GM18502 (cell line): Measurements from ENCODE around the gene RNF19B.
"Not testable (repeated sequence)": the region's sequence is repeated elsewhere in the genome, so short reads cannot be mapped to it uniquely, and the experiment has no call there.

Experiments
- ATAC-seq: cut with Tn5 transposase; IDR thresholded peaks from one replicate; pipeline ENCODE4 v1.9.1; 2021; ENCODE audit warnings: mild to moderate bottlenecking; ENCODE audit not compliant: unreplicated experiment, poor library complexity

The RNF19B gene

GRCh38 chr1:32992489-32993323 is 28.1 kb upstream of the RNF19B start:
- ATAC-seq, result peak; percentile 86

GRCh38 chr1:32991819-32992488 is 27.3 kb upstream of the RNF19B start:
- ATAC-seq, result peak; percentile 23

DNA sequence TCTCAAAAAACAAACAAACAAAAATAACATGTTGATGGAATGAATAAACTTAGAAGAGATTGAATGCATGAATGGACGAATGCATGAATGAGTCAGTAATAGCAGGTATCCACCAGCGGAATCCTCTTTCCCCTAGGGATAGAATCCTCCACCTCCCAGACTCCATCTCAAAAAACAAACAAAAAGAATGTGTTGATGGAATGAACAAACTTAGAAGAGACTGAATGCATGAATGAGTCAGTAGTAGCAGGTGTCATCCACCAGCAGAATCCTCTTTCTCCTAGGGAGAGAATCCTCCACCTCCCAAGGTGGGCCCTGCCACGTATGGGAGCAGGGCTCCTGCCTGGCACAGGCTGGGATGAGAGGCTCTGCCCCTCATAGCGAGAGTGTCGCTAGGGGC is 26.8 kb upstream of the RNF19B start:
- no peak for ATAC-seq

- ATAC-seq, result no peak
Measured at GRCh38 chr1:32990887-32991286, 26.3 kb upstream of the RNF19B start.

- ATAC-seq, result no peak
Measured at GRCh38 chr1:32989160-32990050, 24.8 kb upstream of the RNF19B start.

GRCh38 chr1:32988665-32989064 is 24.1 kb upstream of the RNF19B start:
- ATAC-seq, result no peak

- ATAC-seq, result no peak
Measured at GRCh38 chr1:32985226-32985625, 20.6 kb upstream of the RNF19B start.

GRCh38 chr1:32984455-32985171 is 20.0 kb upstream of the RNF19B start:
- no peak for ATAC-seq

- ATAC-seq, result no peak
Measured at GRCh38 chr1:32984090-32984454, 19.5 kb upstream of the RNF19B start.

DNA sequence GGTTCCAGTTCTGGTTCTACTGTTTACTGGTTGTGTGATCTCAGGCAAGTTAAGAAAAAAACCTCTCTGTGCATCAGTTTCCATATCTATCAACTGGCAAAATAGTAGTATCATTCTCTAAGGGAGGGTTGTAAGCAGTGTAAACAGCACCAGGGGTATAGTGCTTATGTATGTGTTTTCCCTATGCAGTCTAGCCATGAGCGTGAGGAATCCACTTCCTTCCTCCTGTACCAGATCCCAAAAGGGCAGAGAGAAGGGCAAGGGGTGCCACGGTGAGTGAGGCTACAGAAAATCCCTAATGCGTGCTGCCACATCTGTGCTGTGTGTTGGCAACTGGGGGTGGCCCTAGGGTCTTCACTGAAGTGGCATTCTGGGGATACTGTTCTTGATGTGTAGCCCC is 18.4 kb upstream of the RNF19B start:
- ATAC-seq, result no peak

DNA sequence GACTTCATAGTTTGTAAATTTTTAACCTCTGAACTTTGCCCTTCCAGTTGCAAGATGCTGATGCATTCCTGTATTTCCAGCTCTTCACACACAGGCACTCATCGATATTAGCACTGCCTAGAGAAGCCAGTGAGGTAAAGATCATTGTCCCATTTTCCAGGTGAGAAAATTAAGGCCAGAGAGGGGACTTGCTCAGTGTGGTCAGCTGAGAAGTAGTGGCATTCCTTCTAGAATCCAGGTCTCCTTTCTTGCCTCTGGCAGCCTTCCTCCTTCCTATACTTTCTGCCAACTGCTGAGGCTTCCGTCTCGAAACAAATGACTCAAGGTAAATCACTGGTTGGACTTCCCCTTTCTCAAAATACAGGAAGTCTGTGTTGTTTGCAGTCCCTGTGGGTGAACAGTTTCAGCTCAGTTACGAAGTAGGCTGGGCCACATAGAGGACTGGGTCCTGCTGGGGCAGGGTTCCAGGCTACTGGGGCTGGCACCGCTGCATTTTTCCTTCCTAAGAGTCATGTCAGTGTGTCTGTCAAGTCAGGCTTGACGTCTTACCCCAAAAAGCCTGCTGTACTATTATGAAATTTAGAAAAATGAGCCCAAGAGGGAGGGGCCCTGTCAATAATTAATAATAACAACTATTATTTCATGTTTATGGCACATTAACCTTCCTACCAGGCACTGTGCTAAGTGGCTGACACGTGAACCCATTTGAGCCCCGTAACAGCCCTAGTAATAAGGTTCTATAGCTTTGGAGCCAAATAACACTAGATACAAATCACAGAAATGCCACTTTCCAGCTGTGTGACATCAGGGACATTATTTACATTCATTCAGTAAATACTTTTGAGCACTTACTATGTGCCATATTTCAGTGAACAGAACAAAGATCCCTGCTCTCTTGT is 16.6 kb upstream of the RNF19B start:
- ATAC-seq, result peak; percentile 91

DNA sequence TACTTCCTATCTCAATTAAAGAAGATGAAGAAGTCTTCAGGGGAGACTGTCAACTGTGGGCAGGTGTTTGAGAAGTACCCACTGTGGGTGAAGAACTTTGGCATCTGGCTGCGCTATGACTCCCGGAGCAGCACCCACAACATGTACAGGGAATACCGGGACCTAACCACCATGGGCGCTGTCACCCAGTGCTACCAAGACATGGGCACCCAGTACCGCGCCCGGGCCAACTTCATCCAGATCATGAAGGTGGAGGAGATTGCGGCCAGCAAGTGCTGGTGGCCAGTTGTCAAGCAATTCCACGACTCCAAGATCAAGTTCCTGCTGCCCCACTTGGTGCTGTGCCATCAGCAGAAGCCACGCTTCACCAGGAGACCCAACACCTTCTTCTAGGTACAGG is 15.5 kb upstream of the RNF19B start:
- ATAC-seq, result no peak

GRCh38 chr1:32978854-32979253 is 14.2 kb upstream of the RNF19B start:
- ATAC-seq, result no peak

DNA sequence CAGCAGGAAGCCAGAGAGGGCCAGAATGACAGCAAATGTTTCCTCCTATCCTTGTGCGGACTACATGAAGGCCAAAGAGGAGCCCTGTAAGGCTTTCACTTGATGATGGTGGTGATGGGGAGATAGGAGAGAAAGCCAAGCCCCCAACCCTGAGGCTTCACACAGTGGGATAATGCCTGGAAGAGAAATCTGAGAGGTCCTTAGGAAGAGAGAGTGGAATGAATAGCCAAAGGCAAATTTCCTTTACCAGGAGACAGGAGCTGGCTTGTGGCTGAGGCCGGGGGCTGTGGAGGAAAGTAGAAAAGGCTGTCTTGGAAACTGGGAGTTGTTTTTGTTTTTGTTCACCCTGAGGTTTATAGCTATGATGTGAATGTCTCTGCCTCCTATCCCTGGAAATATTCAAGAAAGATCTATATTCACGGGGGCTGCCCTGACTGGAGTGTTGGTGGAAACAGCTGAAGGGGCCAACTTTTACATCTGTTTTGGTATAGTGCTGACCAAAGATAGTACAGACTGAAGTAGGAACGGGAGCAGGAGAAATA is 13.0 kb upstream of the RNF19B start:
- no peak for ATAC-seq

DNA sequence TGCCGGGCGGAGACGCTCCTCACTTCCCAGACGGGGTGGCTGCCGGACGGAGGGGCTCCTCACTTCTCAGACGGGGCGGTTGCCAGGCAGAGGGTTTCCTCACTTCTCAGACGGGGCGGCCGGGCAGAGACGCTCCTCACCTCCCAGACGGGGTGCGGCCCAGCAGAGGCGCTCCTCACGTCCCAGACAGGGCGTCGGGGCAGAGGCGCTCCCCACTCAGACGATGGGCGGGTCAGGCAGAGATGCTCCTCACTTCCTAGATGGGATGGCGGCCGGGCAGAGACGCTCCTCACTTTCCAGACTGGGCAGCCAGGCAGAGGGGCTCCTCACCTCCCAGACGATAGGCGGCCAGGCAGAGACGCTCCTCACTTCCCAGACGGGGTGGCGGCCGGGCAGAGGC is 10.4 kb upstream of the RNF19B start:
- not testable (repeated sequence) for ATAC-seq

- ATAC-seq, result not testable (repeated sequence)
Measured at GRCh38 chr1:32973458-32973857, 8.8 kb upstream of the RNF19B start.

- ATAC-seq, result no peak
Measured at GRCh38 chr1:32972814-32973428, 8.3 kb upstream of the RNF19B start.

- no peak for ATAC-seq
Measured at GRCh38 chr1:32971576-32971975, 7.0 kb upstream of the RNF19B start.

DNA sequence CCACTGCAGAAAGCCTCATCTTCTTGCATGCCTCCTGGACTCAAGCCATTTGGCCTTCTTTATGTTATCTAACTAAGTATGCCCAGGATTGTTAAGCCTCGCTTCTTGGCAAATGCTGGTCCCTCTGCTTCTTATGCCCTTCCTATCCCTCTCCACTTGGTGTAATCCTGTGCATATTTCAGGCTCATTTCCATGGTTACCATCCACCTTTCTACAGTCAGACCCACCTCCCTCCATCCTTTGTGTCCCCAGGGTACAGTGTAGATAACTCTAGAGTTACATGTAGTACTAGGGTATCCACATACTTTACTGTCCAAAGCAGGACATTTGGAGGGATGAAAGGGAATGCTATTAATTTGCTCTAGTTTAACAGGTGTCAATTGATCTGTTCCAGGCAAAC is 6.5 kb upstream of the RNF19B start:
- ATAC-seq, result no peak
